Neural progenitor cell (in vitro differentiated cells): ENCODE data around the gene E2F1.

ENCODE experiments used
- EZH2 ChIP-seq: fragments of 200-600 bp; sonication (generic); IDR thresholded peaks from 2 replicates; pipeline ENCODE4 v1.6.1; 2017; ENCODE audit warnings: antibody characterized with exemption, mild to moderate bottlenecking, moderate library complexity
- TF ChIP-seq, protein P1 (sequence below): fragments of 200-600 bp; sonication (generic); IDR thresholded peaks from 2 replicates; pipeline ENCODE4 v1.5.1; 2017; ENCODE audit warnings: antibody characterized with exemption, mild to moderate bottlenecking

DNA sequence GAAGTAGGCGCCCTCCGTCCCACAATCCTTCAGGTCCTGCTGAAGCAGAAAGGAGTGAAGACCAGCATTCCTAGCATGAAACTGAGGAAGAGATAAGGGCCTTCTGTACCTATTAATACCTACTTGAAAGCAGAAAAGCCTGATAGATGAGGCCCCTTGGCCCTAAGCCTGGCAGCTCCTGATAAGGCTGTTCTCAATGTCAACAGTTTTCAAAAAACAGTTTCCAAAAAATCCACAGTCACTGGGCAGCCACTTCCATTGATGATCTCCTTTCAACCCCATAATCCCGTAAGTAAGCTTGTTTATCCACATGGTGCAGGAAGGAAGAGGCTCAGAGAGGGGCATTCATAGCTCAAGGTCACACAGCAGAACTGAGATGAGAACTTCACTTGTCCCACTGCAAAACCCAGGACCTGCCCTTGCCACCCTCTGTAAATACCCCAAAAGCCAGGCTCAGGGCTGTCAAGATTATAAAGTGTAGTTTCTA is 2.8 kb upstream of the E2F1 start:
- TF ChIP-seq, protein P1, sequence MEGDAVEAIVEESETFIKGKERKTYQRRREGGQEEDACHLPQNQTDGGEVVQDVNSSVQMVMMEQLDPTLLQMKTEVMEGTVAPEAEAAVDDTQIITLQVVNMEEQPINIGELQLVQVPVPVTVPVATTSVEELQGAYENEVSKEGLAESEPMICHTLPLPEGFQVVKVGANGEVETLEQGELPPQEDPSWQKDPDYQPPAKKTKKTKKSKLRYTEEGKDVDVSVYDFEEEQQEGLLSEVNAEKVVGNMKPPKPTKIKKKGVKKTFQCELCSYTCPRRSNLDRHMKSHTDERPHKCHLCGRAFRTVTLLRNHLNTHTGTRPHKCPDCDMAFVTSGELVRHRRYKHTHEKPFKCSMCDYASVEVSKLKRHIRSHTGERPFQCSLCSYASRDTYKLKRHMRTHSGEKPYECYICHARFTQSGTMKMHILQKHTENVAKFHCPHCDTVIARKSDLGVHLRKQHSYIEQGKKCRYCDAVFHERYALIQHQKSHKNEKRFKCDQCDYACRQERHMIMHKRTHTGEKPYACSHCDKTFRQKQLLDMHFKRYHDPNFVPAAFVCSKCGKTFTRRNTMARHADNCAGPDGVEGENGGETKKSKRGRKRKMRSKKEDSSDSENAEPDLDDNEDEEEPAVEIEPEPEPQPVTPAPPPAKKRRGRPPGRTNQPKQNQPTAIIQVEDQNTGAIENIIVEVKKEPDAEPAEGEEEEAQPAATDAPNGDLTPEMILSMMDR: no peak
- TF ChIP-seq EZH2: no peak
